HG03575 (cell line): ENCODE data around the gene GET4.
"Not testable (repeated sequence)": the region's sequence is repeated elsewhere in the genome, so short reads cannot be mapped to it uniquely, and the experiment has no call there.

ENCODE experiments used
- ATAC-seq: cut with Tn5 transposase; IDR thresholded peaks from one replicate; pipeline ENCODE4 v1.9.1; 2021; ENCODE audit not compliant: unreplicated experiment, insufficient number of reproducible peaks, low FRiP score; ENCODE audit errors: extremely low read depth

GET4 gene

DNA sequence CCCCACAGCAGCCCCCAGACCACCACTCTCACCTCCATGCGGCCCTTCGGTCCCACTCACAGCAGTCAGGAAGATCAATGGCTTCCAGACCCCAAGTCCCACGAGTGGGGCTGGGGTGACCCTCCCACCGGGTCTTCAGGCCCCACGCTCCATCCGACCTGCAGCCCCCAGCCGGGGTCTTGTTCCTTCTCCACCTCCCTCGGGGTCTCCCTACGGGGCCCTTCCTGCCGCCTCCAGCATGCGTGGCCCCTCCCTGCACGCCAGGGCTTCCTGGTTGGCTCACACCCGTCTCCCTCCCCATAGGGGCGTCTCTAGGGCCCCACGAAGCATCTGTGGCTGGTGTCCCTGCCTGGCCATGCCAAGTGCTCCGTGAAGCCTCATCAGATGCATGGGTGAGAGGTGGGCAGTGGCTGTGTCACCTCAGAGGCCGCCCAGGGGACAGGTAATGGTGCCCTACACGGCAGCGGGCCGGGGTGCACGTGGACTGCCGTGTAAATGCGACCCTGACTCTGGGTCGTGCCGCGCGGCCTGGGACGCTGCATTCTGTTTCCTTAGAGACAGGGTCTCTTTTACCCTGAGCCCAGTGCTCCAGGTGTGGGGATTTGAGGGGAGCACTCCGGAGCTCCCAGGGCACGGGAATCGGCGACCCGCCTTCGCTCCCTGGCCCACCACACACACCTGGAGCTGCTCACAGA lies 58.3 kb downstream of the GET4 start:
- ATAC-seq: no peak

DNA sequence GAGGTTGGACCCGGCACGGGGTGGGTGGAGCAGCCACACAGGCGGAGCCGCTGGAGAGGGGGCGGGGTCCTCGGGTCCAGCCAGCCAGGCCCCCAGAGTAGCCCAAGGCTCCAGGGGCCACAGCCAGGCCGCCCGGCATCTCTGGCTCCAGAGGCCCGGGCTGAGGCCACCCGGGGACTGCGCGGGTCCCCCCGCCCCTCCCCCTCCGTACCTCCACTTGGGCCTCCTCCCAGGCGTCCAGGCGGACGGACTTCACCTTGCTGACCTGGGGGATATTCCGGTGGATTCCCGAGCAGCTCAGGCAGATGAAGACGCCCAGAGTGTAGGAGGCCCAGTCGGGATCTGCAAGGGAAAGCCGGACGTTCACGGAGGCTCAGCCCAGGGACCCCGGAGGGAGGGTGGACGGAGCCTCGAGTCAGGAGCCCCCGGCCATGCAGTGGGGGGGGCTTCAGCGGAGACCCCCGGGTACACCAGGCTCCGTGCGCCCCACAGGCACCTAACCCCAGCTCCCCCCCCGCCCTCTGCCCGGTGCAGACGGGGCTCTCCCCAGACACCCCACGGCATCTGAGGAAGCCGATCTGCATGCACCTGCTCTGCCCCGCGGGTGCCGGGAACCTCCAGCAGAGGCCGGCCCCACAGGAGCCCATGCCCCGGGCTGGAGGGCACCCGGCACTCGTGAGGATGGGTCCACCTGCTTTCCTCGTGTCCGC lies 59.0 kb downstream of the GET4 start:
- no peak for ATAC-seq

DNA sequence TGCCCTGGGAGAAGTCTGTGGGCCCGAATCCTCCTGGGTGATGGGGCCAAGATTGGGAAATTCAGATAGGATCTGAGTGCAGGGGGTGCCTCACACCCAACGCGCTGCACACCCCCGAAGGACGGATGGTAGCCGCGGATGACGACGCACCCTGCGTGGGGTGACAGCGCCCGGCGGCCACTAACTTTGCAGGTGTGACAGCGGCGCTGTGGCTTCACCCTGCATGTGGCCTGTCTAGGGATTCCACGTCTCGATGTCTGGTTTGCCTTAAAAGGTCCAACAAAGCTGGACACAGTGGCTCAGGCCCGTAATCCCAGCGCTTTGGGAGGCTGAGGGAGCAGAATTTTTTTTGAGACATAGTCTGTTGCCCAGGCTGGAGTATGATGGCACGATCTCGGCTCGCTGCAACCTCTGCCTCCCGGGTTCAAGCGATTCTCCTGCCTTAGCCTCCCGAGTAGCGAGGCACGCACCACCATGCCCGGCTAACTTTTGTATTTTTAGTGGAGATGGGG lies 59.6 kb downstream of the GET4 start:
- ATAC-seq: no peak

DNA sequence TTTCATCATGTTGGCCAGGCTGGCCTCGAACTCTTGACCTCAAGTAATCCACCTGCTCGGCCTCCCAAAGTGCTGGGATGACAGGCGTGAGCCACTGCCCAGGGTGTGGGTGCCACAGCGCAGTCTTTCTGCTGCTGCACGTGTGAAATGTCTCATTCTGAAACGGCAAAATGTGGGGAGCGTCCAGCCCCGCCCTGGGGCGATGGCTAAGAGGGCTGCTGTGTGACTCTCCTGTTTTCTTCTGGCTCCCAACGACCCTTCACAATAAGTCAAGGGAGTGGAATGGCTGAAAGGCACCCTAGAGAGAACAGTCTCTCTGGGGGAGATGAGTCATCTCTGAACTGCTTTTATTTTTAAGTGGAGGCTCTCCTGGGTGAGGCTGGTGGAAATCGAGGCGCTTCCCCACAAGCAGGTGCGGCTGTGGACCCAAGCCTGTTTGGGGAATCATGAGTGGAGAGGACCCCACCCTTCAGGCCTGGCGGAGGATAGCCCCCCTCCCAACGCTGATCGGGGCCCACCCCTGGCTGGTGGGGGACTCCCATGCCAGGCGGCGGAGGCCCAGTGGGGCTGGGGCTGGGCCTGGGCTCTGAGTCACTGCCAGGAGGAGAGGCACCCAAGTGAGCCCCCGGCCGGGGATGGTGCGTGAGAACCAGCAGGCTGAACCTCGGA lies 60.2 kb downstream of the GET4 start:
- ATAC-seq: peak; percentile 47

DNA sequence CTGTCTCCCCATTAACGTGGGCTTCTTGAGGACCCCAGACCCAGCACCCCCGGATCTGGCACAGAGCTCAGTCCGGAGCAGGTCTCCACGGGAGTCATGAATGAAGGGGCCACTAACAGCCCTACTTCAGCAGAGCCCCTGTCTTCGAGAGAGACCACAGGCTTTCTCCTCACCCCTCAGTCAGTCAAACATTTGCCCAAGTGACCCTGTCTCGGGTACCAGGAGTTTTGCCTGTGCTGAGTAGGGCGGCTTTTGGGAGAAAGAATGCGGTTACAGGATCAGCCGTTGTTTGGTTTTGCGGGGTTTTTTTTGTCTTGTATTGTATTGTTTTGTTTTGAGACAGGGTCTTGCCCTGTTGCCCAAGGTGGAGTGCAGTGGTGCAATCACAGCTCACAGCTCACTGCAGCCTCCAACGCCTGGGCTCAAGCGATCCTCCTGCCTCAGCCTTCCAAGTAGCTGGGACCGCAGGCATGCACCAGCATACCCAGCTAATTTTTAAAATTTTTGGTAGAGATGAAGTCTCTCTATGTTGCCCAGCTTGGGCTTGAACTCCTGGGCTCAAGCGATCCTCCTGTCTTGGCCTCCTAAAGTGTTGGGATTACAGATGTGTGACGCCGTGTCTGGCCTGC lies 61.6 kb downstream of the GET4 start:
- no peak for ATAC-seq

DNA sequence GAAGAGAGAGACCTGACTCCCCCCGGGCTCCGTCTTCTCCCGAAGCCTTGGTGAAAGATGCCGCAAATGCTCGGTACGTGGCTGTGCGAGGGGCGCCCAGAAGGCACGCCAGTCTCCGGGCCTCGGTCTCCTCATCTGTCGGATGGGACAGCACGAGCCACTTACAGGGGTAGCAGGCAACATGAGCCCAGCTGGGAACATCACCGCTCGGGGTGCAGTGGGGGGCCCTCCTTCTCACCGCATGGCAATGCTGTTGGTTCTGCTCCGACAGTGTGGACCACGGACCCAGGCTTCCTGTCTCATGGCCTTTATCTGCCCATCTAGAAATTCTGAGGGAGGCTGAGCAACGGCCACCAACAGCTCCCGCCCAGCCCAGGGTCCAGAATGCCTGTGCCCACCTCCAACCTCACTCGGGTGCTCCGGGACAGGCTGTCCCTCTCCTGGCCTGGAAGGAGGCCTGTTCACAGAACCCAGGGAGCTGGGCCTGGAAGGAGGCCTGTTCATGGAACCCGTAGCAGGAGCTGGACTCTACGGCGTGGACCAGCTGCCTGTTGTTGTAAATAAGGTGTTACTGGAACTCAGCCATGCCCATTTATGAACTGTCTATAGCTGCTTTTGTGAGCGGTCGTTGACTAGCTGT lies 62.3 kb downstream of the GET4 start:
- ATAC-seq: no peak

DNA sequence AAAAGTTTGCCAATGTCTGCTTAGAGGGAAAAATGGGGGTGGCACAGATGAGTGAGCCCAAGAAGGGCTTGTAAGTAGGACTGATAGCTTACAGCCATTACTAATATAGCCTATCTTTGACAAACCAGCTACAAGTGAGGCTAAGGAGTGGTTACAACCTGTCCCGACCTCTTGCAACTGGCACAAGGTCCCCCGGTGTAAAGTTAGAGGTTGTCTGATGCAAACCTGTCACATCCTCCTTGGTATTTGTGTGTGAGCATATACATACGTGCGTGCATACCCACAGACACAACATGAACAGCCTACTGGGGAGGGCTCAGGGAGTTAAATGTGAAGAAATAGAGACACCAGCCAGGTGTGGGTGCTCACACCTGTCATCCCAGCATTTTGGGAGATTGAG lies 63.5 kb downstream of the GET4 start:
- no peak for ATAC-seq

DNA sequence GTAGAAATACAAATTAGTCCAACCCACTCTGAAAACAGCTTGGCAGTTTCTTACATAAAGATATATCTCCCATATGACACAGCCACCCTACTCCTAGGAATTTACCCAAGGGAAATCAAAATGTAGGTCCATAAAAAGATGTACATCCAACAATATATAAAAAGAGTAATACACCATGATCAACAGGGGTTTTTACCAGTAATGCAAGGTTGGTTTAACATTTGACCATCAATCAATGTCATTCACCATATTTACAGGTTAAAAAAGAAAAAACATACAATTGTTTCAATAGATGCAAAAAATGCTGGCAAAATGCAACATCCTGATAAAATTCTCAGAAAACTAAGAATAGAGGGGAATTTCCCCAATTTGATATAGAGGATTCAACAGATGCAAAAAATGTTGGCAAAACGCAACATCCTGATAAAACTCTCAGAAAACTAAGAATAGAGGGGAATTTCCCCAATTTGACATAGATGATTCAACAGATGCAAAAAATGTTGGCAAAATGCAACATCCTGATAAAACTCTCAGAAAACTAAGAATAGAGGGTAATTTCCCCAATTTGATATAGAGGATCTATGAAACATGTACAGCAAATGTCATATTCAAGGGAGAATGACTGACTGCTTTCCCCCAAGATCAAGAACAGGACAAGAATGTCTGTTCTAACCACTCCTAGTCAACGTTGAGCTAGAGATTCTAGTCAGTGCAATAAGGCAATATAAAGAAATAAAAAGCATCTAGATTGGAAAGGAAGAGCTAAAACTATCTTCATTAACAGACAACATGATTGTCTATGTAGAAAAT lies 64.5 kb downstream of the GET4 start:
- no peak for ATAC-seq

DNA sequence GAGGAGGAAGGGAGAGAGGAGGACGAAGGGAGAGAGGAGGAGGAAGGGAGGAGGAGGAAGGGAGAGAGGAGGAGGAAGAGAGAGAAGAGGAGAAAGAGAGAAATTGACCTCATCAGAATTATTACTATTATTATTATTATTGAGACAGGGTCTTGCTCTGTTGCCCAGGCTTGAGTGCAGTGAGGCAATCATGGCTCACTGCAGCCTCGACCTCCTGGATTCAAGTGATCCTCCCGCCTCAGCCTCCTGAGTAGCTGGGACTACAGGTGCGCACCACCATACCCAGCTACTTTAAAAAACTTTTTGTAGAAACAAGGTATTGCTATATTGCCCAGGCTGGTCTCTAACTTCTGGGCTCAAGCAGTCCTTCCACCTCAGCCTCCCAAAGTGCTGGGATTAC lies 67.4 kb downstream of the GET4 start:
- ATAC-seq: not testable (repeated sequence)

DNA sequence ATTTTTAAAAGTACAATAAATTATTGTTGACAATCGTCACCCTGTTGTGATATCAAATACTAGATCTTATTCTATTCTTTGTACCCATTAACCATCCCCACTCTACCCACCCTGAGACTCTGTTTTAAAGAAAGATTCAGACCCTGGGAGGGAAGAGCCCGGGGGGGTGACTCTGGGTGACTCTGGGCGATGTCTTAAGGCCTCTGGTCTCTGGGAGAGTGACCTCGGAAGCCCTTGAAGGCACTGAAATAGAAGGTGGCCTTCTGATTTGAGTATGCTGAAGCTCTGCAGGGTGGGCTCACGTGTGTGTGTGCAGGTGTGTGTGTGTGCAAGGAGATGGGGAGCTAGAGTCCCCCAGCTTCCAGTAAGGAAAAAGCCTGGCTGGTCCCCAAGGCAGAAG lies 68.4 kb downstream of the GET4 start:
- ATAC-seq: no peak

DNA sequence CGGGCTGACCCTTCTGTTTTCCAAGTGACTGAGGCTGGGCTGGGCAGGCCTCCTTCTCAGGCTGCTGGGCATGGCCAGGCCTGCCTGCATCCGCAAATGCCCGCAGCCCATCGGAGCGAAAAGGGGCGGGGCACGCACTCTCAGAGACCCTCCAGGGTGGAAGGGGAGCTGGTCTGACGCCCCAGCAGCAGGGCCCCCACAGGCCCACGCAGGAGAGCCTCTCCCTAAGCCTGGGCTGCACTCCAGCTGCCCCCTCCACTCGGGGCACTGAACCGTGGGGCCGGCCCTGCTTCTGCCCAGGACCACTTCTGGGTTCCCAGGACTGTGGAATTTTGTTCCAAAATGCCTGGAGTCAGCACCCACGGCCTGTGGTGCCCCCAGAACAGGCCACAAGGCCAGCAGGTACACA lies 68.8 kb downstream of the GET4 start:
- no peak for ATAC-seq

DNA sequence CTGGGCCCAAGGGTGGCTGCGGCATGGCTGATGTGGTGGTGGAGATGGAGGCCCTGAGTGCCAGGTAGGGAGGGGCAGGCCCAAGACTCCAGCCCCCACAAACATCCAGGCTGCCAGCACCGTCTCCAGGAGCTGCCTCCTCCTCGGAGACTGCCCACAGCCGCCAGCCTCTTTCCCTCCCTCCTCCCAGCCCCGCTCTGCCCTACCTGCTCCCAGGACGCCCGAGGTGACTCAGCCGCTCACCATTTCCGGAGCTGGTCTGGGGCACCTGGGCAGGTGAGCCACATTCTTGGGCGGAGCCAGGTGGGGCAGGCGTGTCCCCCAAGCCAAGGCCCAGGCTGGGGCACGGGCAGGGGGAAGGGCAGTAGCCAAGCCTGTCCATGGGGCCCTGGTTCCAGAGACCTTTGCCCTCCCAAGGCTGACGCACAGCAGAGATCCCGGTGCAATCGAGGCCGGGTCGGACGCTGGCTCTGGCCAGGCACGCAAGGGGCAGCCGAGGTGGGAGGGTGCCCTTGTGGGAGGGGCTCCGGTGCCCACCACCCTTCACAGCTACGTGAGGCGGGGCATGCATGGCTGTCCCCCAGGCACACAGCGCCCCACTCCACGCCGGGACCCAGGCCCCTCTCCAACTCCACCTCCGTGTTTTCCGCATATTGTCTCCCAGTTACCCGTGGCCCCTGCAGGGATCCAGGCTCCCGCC lies 69.4 kb downstream of the GET4 start:
- no peak for ATAC-seq
